HS-27A (cell line): ENCODE data around the gene COX6A2.
A peak's percentile ranks its signal among the peaks of the same experiment; 100 is the strongest.

Experiments used
- DNase-seq: peaks from one replicate; pipeline ENCODE4 v3.0.0-alpha.2; 2012; ENCODE audit warnings: low read depth, missing footprints

COX6A2 gene

DNA sequence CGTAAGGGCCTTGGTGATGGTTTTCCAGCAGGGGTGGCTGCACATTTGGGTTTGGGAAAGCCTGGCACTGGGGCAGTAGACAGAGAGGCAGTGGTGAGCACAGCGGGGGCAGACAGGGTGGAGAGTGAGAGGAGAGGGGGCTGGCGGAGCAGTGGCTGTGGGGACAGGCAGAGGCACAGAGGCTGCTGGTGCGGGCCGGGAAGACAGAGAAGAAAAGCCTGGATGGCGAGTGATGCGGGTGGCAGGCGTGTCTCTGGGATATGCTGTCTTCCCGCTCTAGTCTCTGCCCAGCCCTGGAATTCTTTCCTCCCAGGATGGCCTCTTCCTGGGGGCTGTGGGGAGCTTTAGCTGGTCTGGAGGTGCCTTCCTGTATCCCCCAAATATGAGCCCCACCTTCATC lies 18.1 kb downstream of the COX6A2 start:
- DNase-seq, result no peak

DNA sequence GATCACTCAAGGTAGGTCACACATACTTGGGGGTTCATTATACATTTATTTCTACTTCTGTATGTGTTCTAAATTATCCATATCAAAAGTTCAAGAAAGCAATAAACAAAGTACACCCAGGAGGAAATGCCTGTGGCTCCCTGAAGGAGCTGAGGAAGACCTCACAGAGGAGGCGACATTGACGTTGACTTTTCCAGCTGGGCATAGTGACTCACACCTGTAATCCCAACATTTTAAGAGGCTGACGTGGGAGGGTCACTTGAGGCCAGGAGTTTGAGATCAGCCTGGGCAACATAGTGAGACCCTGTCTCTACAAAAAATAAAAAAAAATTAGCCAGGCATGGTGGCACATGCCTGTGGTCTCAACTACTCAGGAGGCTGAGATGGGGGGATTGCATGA lies 18.7 kb downstream of the COX6A2 start:
- peak; percentile 53 for DNase-seq

DNA sequence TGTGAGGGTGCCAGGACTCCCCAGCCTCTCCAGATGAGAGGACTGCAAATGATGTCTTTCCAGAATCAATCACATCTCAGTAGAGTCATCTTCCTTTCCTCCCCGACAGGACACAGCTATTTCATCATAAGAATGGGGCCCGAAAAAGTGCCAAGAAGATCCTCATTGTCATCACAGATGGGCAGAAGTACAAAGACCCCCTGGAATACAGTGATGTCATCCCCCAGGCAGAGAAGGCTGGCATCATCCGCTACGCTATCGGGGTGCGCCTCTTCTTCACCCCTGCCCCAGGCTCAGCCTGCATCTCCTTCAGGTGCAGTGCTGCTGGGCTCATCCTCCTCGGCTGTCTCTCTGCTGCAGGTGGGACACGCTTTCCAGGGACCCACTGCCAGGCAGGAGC lies 20.8 kb downstream of the COX6A2 start:
- no peak for DNase-seq

DNA sequence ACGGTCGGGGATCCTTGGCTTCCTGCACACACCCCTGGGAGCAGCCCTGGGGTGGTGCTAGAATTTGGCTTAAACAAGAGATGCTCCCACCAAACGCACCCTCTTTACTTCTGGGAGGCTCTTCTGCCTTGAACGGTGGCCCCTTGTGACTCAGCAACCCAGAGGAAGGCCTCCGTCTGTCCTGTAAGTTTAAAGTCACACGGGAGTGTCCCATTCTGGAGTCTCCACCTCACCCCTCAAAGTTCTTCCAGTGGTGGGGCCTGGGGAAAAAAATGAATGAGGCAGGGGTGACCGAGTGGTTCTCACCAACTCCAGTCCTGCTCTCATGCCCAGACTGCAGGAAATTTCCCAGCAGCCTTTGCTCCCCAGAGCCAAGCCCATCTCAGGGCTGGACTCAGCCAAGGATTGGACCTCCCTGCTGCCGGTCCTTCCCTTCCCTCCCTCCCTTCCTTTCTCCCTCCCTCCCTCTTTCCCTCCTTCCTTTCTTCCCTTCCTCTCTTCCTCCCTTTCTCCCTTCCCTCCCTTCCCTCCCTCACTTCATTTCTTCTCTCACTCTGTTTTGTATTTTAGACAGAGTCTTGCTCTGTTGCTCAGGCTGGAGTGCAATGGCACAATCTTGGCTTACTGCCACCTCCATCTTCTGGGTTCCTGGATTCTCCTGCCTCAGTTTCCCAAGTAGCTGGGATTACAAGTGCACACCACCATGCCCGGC lies 23.7 kb downstream of the COX6A2 start:
- peak; percentile 42 for DNase-seq

DNA sequence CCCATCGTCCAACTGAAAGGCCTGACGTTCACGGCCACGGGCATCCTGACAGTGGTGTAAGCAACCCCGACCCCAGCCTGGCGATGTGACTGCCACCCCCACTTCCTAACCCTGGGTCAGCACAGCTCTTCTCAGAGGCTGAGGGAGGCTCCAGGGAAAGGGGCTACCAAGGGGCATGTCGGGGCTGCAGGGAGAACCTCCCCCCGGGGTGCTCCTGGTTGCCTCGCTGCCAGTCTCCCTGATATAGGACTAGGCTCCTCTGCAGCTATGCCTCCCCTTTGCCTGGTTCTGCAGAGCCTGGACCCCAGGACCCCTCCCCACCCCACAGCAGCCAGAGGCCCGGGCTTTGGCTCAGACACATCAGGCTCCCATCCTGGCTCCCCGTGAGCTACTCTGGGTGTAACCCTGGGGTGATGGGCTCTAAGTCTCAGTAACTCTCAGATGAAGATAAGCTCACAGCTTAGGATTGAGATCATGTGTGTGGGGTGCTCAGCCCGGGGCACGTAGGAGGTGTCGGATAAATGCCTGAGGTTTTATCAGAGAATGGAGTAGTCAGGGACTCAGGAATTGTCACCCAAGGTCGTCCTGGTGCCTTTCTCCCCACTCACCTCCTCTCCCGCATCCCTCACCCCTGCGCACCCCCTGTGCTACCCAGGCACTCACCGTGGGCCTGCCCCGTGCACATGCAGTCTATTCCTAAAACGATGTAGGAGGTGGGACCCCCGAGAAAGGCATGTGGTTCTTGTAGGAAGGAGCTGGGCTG lies 24.4 kb downstream of the COX6A2 start:
- no peak for DNase-seq

DNA sequence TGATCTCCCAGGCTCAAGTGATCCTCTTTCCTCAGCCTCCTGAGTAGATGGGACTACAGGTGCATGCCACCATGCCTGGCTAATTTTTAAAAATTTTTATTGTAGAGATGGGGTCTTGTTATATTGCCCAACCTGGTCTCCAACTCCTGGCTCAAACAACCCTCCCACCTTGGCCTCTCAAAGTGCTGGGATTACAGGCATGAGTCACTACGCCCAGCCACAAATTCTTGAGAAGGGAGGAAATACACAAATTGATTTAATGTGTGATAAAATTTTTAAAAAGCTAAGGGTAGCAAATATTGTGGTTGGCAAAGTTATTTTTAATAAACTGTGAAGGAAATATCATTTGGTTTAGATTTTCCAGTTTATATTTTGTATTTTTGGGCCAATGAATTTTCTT lies 25.5 kb downstream of the COX6A2 start:
- DNase-seq, result peak; percentile 31

DNA sequence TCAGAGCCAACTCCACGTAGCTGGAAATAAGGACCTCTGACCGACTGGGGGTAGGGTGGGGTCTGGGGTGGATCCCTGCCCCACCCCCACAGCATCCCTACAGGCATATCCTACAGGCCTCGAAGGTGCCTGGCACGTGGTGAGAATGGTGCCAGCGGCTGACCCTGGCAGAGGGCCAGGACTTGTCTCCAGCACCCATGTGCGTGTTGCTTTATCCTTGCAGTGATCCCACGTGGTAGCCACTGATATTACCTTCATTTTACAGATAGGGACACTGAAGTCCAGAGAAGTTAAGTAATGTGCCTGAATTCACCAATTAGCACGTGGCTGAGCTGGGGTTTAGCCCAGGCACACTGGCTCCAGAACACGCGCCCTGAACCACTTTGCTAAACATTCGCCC lies 26.7 kb downstream of the COX6A2 start:
- DNase-seq, result no peak

DNA sequence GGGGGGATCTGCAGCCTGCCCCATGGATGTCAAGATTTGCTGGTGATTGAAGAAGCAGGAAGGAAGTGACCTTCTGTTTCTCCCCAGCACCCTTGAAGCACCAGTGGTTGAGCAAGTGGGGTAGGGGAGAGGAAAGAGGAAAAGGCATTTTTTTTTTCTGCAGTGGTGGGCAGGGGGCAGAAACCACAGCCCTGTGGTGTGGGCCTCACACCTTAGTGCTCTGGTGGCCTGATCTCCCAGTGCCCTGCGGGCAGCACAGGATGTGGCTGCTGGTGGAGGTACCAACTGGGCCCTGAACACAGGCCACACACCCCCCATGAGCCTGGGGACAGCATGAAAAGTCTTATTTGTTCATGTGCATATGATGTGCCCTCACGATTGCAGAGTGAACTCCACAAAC lies 28.0 kb downstream of the COX6A2 start:
- no peak for DNase-seq

DNA sequence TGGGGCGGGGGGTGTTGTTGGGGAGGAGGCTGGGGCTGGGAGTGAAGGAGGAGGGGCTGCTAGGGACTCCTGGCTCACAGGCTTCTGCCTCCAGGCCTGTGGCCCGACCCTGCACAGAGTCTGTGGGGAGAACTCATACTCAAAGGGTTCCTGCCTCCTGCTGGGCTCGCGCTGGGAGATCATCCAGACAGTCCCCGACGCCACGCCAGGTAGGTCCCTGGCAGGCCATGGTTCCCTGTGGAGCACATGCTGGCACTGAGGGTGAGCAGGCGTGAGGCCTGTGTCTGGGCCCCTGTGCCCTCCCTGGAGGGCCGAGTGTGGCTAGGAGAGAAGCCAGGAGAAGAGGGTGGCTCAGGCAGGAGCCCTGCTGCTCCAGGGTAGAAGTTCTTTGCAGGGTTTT lies 30.5 kb downstream of the COX6A2 start:
- no peak for DNase-seq

DNA sequence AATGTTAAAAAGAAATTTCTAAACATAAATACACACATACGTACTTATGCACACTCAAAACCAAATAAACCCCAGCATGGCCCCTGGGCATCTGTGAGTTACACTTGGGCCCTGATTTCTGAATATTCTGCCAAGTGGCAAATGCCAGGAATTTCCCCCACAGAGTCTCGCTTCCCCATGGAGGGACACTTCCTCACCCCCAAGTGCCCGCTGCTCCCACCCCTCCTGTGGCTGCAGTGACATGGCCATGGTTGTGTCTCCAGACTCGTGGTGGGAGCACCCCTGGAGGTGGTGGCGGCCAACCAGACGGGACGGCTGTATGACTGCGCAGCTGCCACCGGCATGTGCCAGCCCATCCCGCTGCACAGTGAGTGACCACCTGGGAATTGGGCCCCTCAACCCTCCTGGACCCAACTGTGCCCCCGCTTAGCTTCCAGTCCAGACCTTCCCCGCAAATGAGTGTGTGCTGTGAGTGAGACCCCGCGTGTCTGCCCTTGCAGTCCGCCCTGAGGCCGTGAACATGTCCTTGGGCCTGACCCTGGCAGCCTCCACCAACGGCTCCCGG lies 31.0 kb downstream of the COX6A2 start:
- DNase-seq, result no peak

DNA sequence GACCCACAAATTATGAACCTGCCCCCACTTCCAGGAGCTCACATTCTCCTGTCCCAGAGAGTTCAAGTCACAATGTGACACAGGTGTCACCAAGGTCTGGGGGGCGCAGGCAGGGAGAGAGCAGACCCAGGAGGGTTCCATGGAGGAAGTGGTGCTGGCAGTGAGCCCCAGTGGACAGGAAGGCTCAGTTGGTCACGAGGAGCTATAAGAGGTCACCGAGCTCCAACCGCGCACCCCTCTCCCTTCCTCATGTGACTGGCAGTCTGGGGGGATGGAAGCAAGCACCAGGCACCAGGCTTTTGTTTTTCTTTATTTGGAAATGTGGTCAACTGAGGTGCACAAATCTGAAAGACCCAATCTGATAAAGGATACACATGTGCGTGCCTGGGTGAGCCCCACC lies 32.5 kb downstream of the COX6A2 start:
- DNase-seq, result no peak

DNA sequence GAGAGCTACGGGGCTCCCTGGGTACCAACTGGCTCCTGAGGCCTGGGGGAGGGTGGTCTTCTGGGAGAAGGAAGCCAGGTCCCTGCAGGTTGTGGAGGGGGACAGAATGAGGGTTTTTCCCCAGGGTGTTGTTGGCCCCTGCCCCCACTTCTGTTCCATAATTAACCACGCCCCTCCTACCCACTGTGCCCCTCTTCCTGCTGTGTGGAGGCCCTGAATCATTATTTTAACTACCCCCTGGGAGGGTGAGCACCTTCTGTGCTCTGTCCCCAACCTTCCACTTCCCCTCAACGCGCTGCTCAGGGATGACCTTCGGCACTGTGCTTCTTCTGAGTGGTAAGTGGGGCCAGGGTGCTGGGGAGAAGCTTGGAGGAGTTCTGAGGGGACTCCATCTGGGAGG lies 35.1 kb downstream of the COX6A2 start, which contains the start of gene ITGAD:
Gene ITGAD (plus strand): TSS at position 280 of the 400 bp plus-strand sequence. CDS start 26 bp downstream, at position 306.
- no peak for DNase-seq

DNA sequence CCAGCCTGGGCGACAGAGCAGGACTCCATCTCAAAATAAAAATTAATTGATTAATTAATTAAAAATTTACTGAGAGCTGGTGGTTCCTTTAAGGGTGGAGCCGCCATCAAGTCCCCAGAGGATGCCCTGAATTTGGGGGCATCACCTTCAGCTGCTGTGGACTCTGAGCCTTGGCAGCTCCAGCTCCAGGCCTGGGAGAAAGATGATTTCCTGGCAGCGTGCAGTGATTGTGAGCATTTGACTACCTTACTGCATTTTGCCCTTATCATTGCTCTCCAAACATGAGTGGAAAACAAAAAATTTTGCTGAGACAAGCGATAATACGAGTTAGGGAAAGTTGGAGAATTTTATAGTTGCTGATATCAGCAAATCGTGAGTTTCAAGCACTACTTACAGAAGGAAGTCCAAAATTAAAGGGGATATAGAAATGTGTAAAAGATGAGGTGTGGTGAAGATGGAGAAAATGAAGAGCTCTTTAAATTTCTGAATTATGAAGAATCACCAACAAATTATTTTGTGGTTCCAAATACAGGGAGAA lies 37.6 kb downstream of the COX6A2 start:
- DNase-seq, result no peak

DNA sequence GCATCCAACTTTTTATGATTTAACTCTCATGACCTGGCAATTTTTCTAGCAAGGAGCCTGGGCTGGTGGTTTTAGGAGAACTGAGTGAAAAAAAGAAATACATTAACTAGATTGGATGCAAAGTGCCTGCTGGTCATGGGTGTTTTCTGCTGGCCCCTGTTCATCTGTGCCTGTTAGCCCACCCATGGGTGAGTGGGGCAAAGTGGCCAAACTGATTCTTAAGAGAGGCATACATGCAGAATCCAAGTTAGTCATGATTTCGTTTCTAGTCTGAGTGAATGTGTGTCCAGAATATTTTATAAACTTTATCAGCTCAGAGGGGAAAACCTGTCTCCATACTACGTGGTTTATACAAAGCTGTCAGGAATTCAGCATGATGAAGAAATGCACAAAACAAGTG lies 39.6 kb downstream of the COX6A2 start:
- DNase-seq, result no peak

DNA sequence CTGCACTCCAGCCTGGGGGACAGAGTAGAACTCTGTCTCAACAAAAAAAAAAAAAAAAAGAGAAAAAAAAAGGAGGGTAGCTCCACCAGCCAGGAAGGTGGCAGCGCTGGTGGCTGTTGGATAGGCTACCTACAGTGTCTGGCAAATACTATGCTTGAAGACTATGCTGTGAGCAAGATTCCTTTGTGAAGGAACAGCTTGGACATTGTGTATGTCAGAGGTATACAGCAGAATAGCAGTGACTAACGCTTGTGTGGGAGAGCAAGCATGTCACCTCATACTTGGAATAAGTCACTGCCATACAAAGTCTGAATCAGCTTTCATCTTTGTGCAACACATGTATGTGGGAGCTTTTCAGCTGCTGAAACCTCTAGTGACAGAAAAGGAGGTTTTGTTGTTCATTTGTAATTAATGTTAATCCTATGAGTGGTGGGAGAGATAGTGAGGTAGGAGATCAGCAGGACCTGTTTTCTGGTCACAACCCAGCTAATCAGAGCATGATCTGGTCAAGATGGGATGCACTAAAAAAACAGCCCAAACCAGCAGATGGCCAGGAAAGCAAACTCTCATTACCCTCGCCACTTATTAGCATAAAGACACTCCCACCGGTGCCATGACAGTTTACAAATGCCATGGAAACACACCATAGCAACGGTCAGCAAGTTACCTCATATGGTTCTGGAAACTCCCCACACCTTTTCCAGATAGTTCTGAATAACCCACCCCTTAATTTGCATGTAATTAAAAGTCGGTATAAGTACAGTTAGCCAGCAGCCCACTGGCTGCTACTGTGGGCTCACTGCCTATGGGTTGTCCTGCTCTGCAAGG lies 41.8 kb downstream of the COX6A2 start:
- DNase-seq, result no peak

DNA sequence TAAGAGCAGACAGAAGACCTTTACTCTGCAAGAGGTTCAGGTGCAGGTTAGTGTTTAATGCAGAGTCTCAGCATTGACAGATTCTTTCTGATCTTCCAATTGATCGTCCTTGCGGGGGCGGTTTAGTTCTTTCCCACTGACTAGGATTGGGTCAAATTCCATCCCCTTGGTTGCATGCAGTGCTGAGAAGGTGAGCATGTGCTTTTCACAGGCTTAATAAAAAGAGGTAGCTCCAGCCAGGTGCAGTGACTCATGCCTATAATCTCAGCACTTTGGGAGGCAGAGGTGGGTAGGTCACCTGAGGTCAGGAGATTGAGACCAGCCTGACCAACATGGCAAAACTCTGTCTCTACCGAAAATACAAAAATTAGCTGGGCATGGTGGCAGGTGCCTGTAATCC lies 42.5 kb downstream of the COX6A2 start:
- no peak for DNase-seq

DNA sequence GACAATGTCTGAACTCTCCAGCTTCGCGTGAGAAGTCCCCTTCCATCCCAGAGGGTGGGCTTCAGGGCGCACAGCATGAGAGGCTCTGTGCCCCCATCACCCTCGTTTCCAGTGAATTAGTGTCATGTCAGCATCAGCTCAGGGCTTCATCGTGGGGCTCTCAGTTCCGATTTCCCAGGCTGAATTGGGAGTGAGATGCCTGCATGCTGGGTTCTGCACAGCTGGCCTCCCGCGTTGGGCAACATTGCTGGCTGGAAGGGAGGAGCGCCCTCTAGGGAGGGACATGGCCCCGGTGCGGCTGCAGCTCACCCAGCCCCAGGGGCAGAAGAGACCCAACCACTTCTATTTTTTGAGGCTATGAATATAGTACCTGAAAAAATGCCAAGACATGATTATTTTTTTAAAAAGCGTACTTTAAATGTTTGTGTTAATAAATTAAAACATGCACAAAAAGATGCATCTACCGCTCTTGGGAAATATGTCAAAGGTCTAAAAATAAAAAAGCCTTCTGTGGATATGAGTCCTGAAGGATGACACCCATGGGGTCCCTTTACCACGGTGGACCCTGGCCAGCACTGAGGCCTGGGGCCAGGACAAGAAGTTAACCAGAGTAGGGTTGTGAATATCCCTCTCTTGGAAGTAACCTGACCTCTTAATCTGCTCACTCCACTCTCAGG lies 45.5 kb downstream of the COX6A2 start:
- no peak for DNase-seq

DNA sequence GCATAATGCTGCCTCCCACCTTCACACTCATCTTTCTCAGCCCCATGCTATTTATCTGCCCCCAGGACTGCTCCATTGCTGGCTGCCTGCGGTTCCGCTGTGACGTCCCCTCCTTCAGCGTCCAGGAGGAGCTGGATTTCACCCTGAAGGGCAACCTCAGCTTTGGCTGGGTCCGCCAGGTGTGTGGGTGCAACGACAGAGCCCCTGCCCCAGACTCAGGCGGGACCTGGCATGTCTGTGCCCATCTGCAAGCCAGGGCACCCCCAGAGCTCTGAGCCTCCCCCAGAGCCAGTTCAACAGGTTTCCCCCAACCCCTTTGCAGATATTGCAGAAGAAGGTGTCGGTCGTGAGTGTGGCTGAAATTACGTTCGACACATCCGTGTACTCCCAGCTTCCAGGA lies 48.0 kb downstream of the COX6A2 start:
- no peak for DNase-seq
